SK-N-SH (cell line): ENCODE data around the gene DDAH1. TPM values are rescaled to one million over a fixed set of nuclear protein-coding genes. Genes with fewer than 3 reads are reported as not detected.

ENCODE experiments used
- CTCF ChIA-PET: fragments of 300-600, 350-600 bp; formaldehyde crosslinking; extraction: SDS; loops from one replicate; lab custom pipeline; 2021; lab: Yijun Ruan, JAX
- POLR2A ChIA-PET: fragments of 350-600 bp; sonication (Branson Sonifier 250); formaldehyde crosslinking; extraction: SDS; loops from one replicate; lab custom pipeline; 2020; ENCODE audit warnings: antibody characterized with exemption, inconsistent platforms; lab: Yijun Ruan, JAX
- DNase-seq: peaks from one replicate; pipeline ENCODE4 v3.0.0; 2012
- H2AFZ ChIP-seq: fragments of 200-600 bp; sonication (generic); 2 replicates; pipeline ENCODE4 v1.8.1; 2016; ENCODE audit warnings: antibody characterized with exemption, mild to moderate bottlenecking, low read depth
- H3F3A ChIP-seq: fragments of 200-600 bp; sonication (generic); replicated peaks from 2 replicates; pipeline ENCODE3; 2016; ENCODE audit warnings: antibody characterized with exemption, mild to moderate bottlenecking; ENCODE audit not compliant: insufficient read depth
- H3K27ac ChIP-seq, 2 experiments: fragments of 200-500 bp in 1 of 2; fragments of 200-600 bp in 1 of 2; sonication (Bioruptor generic) in 1 of 2; sonication (generic), shearing (Covaris generic) in 1 of 2; 2 replicates each; pipeline versions ENCODE4 v1.5.1 to v1.6.1; 2014 to 2016; ENCODE audit warnings: low read depth in 2 of 2, inconsistent platforms in 1 of 2, low read length in 1 of 2, mild to moderate bottlenecking in 1 of 2, mixed read lengths in 1 of 2
- H3K27me3 ChIP-seq: fragments of 200-600 bp; sonication (generic), shearing (Covaris generic); 2 replicates; pipeline ENCODE4 v1.6.1; 2016; ENCODE audit warnings: mixed run types; ENCODE audit not compliant: insufficient read depth
- H3K36me3 ChIP-seq, 2 experiments: fragments of 200-500 bp in 1 of 2; fragments of 200-600 bp in 1 of 2; sonication (Bioruptor generic) in 1 of 2; sonication (generic) in 1 of 2; replicated peaks in 1 of 2; 2 replicates each; pipeline versions ENCODE3 to v1.5.1; 2014 to 2016; ENCODE audit warnings: low read length in 1 of 2, mild to moderate bottlenecking in 1 of 2; ENCODE audit not compliant: insufficient read depth in 2 of 2, control insufficient read depth in 1 of 2
- H3K4me1 ChIP-seq, 2 experiments: fragments of 200-500 bp in 1 of 2; fragments of 200-600 bp in 1 of 2; sonication (Bioruptor generic) in 1 of 2; sonication (generic), shearing (Covaris generic) in 1 of 2; 2 replicates each; pipeline versions ENCODE4 v1.5.1 to v1.6.1; 2014 to 2016; ENCODE audit warnings: low read depth in 1 of 2, low read length in 1 of 2, mixed run types in 1 of 2; ENCODE audit not compliant: insufficient read depth in 2 of 2, control insufficient read depth in 1 of 2
- H3K4me2 ChIP-seq: fragments of 200-600 bp; sonication (generic), shearing (Covaris generic); 2 replicates; pipeline ENCODE4 v1.6.1; 2017; ENCODE audit warnings: mixed run types
- H3K4me3 ChIP-seq, 2 experiments: fragments of 200-500 bp in 1 of 2; fragments of 200-600 bp in 1 of 2; sonication (Bioruptor generic) in 1 of 2; sonication (generic), shearing (Covaris generic) in 1 of 2; 2 replicates each; pipeline versions ENCODE4 v1.5.1 to v1.8.1; 2014 to 2016; ENCODE audit warnings: low read depth in 2 of 2, inconsistent platforms in 1 of 2, low read length in 1 of 2, mild to moderate bottlenecking in 1 of 2, mixed read lengths in 1 of 2, moderate library complexity in 1 of 2
- H3K79me2 ChIP-seq: fragments of 200-600 bp; sonication (generic); 2 replicates; pipeline ENCODE4 v1.8.1; 2017; ENCODE audit warnings: mild to moderate bottlenecking; ENCODE audit not compliant: insufficient read depth
- H3K9ac ChIP-seq: fragments of 200-600 bp; sonication (generic); 2 replicates; pipeline ENCODE4 v1.6.1; 2017; ENCODE audit warnings: mixed run types
- H3K9me2 ChIP-seq: fragments of 200-600 bp; sonication (generic); 2 replicates; pipeline ENCODE4 v1.6.1; 2017; ENCODE audit warnings: mixed run types
- H3K9me3 ChIP-seq: fragments of 200-600 bp; sonication (generic); 2 replicates; pipeline ENCODE4 v1.6.1; 2017; ENCODE audit warnings: mixed run types, mild to moderate bottlenecking, moderate library complexity
- H4K20me1 ChIP-seq: fragments of 200-600 bp; sonication (generic); 2 replicates; pipeline ENCODE4 v1.6.1; 2017; ENCODE audit warnings: mild to moderate bottlenecking, mixed run types; ENCODE audit not compliant: insufficient read depth
- CTCF ChIP-seq: fragments of 200-600 bp; sonication (generic); IDR thresholded peaks from 2 replicates; pipeline ENCODE4 v1.6.1; 2017; ENCODE audit warnings: antibody characterized with exemption, mild to moderate bottlenecking, moderate library complexity
- EP300 ChIP-seq, 2 experiments: IDR thresholded peaks; 2 replicates each; pipeline versions ENCODE4 v1.4.0 to v1.6.1; 2012; ENCODE audit warnings: borderline replicate concordance in 1 of 2, low read depth in 1 of 2, low read length in 1 of 2
- EZH2phosphoT487 ChIP-seq: fragments of 200-600 bp; sonication (generic); IDR thresholded peaks from 2 replicates; pipeline ENCODE4 v1.6.1; 2017; ENCODE audit warnings: low read depth, mixed run types, mild to moderate bottlenecking, antibody characterized with exemption, moderate library complexity, borderline replicate concordance
- FOXJ3 ChIP-seq: sonication (generic); formaldehyde crosslinking; IDR thresholded peaks from 2 replicates; pipeline ENCODE4 v1.5.1; 2020; ENCODE audit warnings: mild to moderate bottlenecking, missing genetic modification reagents
- GABPA ChIP-seq: IDR thresholded peaks from 2 replicates; pipeline ENCODE4 v1.4.0; 2012; ENCODE audit warnings: low read depth, mild to moderate bottlenecking
- JUND ChIP-seq: IDR thresholded peaks from 2 replicates; pipeline ENCODE4 v1.4.0; 2012
- MEF2A ChIP-seq: IDR thresholded peaks from 2 replicates; pipeline ENCODE4 v1.4.0; 2012; ENCODE audit warnings: low read depth, borderline replicate concordance
- NFIC ChIP-seq: IDR thresholded peaks from 2 replicates; pipeline ENCODE4 v1.4.0; 2012; ENCODE audit warnings: borderline replicate concordance
- RAD21 ChIP-seq: IDR thresholded peaks from 2 replicates; pipeline ENCODE4 v1.6.1; 2012; ENCODE audit warnings: mild to moderate bottlenecking, low read length
- RCOR1 ChIP-seq: fragments of 150-350 bp; IDR thresholded peaks from 2 replicates; pipeline ENCODE4 v1.6.1; 2017; ENCODE audit warnings: antibody characterized with exemption, low read length
- RXRA ChIP-seq: IDR thresholded peaks from 2 replicates; pipeline ENCODE4 v1.4.0; 2012; ENCODE audit warnings: low read depth, mild to moderate bottlenecking, borderline replicate concordance
- SMC3 ChIP-seq: IDR thresholded peaks from 2 replicates; pipeline ENCODE4 v1.6.1; 2012; ENCODE audit warnings: low read depth, low read length, improper control_type of control experiment
- WGBS: methylation state at CpG from one replicate; pipeline ENCODE4 v1.1.6; 2017; ENCODE audit warnings: low lambda C conversion rate; 5-methylcytosine and 5-hydroxymethylcytosine counted together
- polyA plus RNA-seq, 3 experiments: library from polyadenylated mRNA; depleted of rRNA; stranded (reverse); fragments of >200 nt; gene quantifications; 2 replicates each; pipeline ENCODE4 v1.2.3, GENCODE V29; 2012
- TF ChIP-seq, protein P1 (sequence below): fragments of 150-350 bp; IDR thresholded peaks from 2 replicates; pipeline ENCODE4 v1.6.1; 2017; ENCODE audit warnings: antibody characterized with exemption, low read length, low read depth, borderline replicate concordance
- TF ChIP-seq, protein P2 (sequence below): IDR thresholded peaks from 2 replicates; pipeline ENCODE4 v1.4.0; 2012; ENCODE audit warnings: low read depth, borderline replicate concordance

The DDAH1 gene
- polyA plus RNA-seq, 1 of the 3 experiments (the other 2 are of a cell fraction), result 64.3 TPM

- Histone ChIP-seq H3K4me3 (no peak overlapping the region), H3K9ac (no peak overlapping the region), H3K9me3 (peaks cover 8% of the 10 kb centered on the region; the same call in 1 of the 2 replicates), H3K36me3 (peaks cover 0 to 30% of the 10 kb centered on the region in 2 experiments), H3K27ac (peak overlapping the region in 1 of 2 experiments; percentile 29; a peak in 2 of 4 replicates), H3K4me1 (peaks cover 5 to 10% of the 10 kb centered on the region in 2 experiments; a peak in 2 of 4 replicates), H3K27me3 (no peaks in the 10 kb centered on the region), H3F3A (peaks cover 27% of the 10 kb centered on the region), H3K4me2 (no peak overlapping the region), H2AFZ (no peak overlapping the region), H4K20me1 (no peaks in the 10 kb centered on the region), H3K79me2 (peaks cover 96% of the 10 kb centered on the region), H3K9me2 (no peaks in the 10 kb centered on the region)
- 100% methylated on average over 1 of the region's 1 CpG for WGBS
- no peak for DNase-seq
- TF ChIP-seq EP300 (IDR thresholded peaks at IDR 0.05; ENCODE audit: borderline replicate concordance in 1 of 2, low read depth in 1 of 2, low read length in 1 of 2) (no peak), NFIC (no peak), RCOR1 (no peak), MEF2A (no peak), FOXJ3 (CRISPR knock-in tag) (no peak), GABPA (no peak)
- TF ChIP-seq, protein P1, sequence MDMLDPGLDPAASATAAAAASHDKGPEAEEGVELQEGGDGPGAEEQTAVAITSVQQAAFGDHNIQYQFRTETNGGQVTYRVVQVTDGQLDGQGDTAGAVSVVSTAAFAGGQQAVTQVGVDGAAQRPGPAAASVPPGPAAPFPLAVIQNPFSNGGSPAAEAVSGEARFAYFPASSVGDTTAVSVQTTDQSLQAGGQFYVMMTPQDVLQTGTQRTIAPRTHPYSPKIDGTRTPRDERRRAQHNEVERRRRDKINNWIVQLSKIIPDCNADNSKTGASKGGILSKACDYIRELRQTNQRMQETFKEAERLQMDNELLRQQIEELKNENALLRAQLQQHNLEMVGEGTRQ, result no peak
- TF ChIP-seq, protein P2, sequence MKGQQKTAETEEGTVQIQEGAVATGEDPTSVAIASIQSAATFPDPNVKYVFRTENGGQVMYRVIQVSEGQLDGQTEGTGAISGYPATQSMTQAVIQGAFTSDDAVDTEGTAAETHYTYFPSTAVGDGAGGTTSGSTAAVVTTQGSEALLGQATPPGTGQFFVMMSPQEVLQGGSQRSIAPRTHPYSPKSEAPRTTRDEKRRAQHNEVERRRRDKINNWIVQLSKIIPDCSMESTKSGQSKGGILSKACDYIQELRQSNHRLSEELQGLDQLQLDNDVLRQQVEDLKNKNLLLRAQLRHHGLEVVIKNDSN, result no peak
- CTCF ChIA-PET, result interaction anchor here (1.4 to 5.2 kb wide), 3 partner anchors 13 to 196 kb away, joined by 3 to 35 read pairs (median 4); no protein-coding TSS in a partner anchor
- POLR2A ChIA-PET, result no interaction called here
Measured at GRCh38 chr1:85504417-85504816, 39.5 kb upstream of the DDAH1 start.

GRCh38 chr1:85502625-85503083 is 37.7 kb upstream of the DDAH1 start:
- Histone ChIP-seq H3F3A (peaks cover 36% of the 10 kb centered on the region), H3K27me3 (no peaks in the 10 kb centered on the region), H3K4me1 (peaks cover 9 to 14% of the 10 kb centered on the region in 2 experiments), H3K9ac (no peak overlapping the region), H2AFZ (no peak overlapping the region), H3K9me2 (no peaks in the 10 kb centered on the region), H3K4me3 (no peak overlapping the region), H3K9me3 (peaks cover 8% of the 10 kb centered on the region; the same call in 1 of the 2 replicates), H3K79me2 (peaks cover 97% of the 10 kb centered on the region), H3K27ac (peak overlapping the region in 1 of 2 experiments; percentile 62; a peak in 1 of 4 replicates), H3K4me2 (no peak overlapping the region), H4K20me1 (no peaks in the 10 kb centered on the region), H3K36me3 (peaks cover 0 to 23% of the 10 kb centered on the region in 2 experiments)
- peak; percentile 58 for TF ChIP-seq CTCF
- no peak for TF ChIP-seq RXRA
- TF ChIP-seq RAD21, result peak; percentile 74
- TF ChIP-seq, protein P2, result no peak
- no peak for TF ChIP-seq JUND
- TF ChIP-seq EZH2phosphoT487, result no peak
- TF ChIP-seq SMC3, result peak; percentile 59
- 65% methylated on average over 3 of the region's 3 CpGs for WGBS
- ChIA-PET CTCF (interaction anchor here (0.6 to 5.2 kb wide), 11 partner anchors 39 to 515 kb away, joined by 3 to 35 read pairs (median 5); partner anchors contain the start of gene DDAH1), POLR2A (interaction anchor here (1.2 kb wide), 1 partner anchor 39 kb away, joined by 3 read pairs; no protein-coding TSS in a partner anchor)
- DNase-seq, result peak; percentile 48
